ENCODE measurements around the gene PRODH. TPM values are rescaled to one million over a fixed set of nuclear protein-coding genes. Genes with fewer than 3 reads are reported as not detected.
"Not testable (repeated sequence)": the region's sequence is repeated elsewhere in the genome, so short reads cannot be mapped to it uniquely, and the experiment has no call there.

PRODH gene, protein sequence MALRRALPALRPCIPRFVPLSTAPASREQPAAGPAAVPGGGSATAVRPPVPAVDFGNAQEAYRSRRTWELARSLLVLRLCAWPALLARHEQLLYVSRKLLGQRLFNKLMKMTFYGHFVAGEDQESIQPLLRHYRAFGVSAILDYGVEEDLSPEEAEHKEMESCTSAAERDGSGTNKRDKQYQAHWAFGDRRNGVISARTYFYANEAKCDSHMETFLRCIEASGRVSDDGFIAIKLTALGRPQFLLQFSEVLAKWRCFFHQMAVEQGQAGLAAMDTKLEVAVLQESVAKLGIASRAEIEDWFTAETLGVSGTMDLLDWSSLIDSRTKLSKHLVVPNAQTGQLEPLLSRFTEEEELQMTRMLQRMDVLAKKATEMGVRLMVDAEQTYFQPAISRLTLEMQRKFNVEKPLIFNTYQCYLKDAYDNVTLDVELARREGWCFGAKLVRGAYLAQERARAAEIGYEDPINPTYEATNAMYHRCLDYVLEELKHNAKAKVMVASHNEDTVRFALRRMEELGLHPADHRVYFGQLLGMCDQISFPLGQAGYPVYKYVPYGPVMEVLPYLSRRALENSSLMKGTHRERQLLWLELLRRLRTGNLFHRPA
- total RNA-seq, result 10 to 100 TPM; 10.2 to 15.5 TPM
- long read RNA-seq, partial matches to known transcripts, result 0 of 1 reads
- long read RNA-seq, other reads (novel, unspliced or antisense), result 1 of 1 reads

DNA sequence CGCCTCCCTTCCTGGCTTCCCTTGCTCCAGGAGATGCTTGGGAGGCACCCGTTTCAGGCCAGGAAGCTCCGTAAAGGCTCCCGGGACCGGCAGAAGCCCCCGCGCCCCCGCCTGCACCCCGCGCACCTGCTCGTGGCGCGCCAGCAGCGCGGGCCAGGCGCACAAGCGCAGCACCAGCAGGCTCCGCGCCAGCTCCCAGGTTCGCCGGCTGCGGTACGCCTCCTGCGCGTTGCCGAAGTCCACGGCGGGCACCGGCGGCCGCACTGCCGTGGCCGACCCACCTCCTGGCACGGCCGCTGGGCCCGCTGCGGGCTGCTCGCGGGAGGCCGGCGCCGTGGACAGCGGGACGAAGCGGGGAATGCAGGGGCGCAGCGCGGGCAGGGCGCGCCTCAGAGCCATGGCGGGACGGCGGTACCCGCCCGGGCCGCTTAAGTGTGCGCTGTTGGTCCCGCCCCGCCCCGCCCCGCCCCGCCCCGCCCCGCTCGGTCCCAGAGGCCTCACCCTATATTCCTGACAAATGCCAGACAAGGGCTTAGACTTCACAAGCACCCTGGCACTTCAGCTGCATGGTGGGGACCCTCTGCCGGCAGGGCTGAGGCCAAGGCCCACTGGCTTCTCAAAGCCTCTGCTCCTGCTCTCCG is at the start of gene PRODH:
Gene PRODH (minus strand): TSS at position 405 of the 641 bp plus-strand sequence. CDS start 6 bp downstream, at position 399.
- peak; percentile 68 for ATAC-seq

DNA sequence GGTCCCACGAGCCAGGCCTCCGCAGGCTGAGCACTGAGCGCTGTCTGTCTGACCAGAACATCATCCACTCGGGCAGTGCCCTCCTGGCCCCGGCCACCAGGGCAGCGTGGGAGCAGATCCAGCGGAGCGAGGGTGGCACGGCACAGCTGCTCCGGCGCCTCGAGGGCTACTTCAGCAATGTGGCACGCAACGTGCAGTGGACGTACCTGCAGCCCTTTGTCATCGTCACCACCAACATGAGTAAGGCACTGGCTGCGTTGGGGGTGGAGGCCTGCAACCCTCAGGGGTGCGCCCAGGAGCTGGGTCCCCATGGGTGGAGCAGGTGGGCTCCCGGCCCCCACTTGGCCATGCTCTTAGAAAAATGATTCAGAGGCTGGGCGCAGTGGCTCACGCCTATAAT is 49.7 kb upstream of the PRODH start:
- no peak for DNase-seq
- intact Hi-C loops (cut with DNase I, micrococcal nuclease), result no loop called here
- ATAC-seq, result no peak

More for the DNA sequence above, at the start of gene PRODH:
- DNase-seq, result no peak
- intact Hi-C loops (cut with DNase I, micrococcal nuclease), result no loop called here

DNA sequence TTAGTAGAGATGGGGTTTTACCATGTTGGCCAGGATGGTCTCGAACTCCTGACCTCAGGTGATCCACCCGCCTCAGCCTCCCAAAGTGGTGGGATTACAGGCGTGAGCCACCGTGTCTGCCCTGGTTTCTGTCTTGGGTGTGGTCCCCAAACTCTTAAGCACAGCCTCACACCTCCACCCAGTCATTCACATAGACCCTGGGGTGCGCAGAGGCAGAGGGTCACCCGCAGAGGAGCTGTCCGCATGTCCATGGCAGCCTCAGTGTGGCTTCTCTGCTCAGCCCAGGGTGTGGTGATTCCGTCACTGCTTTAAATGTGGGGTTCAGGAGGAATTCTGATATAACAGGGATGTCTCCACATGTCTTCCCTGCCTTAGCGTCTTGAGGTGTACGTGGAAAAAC is 48.5 kb upstream of the PRODH start:
- ATAC-seq (no peak), DNase-seq (no peak)
- intact Hi-C loops (cut with DNase I, micrococcal nuclease), result no loop called here

DNA sequence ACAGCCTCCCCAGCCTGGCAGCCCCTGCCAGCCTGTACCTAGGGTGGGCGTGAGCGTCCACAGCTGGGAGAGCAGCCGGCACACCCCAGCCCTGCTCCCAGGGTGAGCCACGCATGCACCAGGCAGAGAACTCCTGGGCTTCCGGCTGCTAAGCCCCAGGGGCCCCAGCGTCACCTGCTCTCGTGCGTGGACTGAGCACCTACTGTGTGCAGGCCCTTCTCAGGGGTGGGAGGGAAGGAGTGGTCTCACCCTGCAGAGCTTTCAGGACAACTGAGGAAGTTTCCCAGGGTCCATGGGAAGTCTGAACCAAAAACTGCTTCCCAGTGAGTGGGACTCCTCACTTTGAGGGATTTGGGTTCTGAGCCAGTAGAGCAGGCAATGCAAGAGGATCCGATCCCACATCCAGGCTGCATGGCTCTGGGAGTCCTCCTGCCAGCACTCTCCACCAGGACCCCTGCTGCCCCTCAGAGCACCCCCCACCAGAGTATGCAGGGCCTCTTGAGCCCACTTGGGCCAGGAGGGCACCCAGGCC is 47.1 kb upstream of the PRODH start:
- no peak for ATAC-seq
- intact Hi-C loops (cut with DNase I, micrococcal nuclease), result no loop called here
- DNase-seq, result no peak

DNA sequence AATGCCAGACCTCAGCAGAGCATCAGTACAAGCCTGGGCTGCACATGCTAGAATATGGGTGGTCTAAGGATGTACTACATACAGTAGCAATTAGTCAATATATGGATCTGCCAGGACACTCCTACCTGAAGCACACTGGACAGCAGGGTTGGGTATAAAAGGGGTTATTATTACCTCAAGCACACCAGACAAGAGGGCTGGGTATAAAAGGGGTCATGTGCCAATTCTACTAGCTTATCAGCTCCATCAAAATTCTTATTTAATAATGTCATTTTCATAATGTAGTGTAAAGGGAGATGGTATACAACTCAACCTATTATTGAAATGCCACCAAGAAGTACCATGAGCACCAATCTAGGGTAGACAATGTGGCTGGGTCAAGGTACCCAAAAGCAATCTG is 44.7 kb upstream of the PRODH start:
- DNase-seq, result no peak
- no peak for ATAC-seq
- intact Hi-C loops (cut with DNase I, micrococcal nuclease), result no loop called here

DNA sequence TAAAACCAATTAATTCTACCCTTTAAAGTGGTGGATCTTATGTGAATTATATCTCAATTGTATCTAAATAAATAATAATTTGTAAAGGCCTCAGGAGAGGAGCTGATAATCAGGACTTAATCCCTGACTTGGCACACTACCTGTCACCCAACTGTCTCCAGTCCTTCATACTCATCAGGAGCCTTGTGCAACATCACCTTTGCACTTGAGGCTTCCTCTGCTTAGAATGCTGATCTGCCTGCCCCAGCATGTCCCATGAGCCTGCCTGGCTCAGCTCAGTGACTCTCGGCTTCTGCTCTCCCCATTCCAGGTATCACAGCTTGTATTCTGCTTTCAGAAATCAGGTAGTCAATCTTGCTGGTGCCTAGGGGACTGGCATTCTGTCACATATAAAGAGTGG is 43.9 kb upstream of the PRODH start:
- DNase-seq (no peak), ATAC-seq (no peak)
- intact Hi-C loops (cut with DNase I, micrococcal nuclease), result no loop called here

DNA sequence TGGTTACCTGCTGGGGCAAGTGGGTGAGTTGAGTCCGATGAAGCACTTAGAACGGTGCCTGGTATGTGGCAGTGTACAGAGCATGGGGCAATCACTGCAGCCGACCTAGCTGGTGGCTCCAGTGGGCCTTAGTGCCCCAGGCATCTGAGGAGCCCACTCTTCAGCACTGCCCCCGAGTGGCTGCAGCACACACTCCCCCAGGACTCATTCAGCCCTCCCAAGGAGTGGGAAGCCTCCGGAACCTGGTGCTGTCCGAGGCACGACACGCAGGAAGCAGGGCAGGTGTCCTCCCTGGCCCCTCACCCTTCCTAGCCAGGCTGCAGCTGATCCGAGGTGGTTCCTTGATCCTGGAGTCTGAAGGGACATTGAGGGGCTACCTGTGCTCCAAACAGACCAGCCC is 42.4 kb upstream of the PRODH start:
- intact Hi-C loops (cut with DNase I, micrococcal nuclease), result no loop called here
- ATAC-seq, result no peak
- DNase-seq, result no peak

DNA sequence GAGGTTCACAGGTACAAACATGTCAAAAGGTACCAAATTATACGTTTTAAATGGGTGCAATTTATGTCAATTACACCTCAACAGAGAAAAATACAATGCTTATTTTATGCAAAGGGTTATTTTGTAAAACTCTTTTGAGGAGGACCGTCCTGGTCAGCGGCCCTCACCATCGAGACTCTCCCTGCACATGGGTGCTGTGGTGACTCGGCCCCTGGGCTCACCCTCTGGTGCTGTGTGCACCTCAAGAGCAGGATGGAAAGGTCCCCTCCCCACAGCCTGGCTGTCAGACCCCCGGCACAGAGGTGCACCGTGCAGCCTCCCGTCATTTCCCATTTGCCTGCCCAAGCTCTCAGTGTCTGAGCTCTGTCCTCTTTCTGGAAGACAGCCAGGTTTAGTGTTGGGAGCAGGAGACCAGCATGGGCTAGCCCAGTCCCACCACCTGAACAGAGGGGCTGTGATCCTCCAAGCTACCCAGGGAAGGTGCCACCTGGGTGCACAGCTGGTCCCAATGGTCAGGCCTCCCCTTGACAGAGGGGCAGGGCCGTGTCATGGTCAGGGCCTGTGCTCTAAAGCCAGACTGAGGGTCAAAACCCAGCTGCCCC is 41.8 kb upstream of the PRODH start:
- DNase-seq, result no peak
- intact Hi-C loops (cut with DNase I, micrococcal nuclease), result no loop called here
- ATAC-seq, result no peak

DNA sequence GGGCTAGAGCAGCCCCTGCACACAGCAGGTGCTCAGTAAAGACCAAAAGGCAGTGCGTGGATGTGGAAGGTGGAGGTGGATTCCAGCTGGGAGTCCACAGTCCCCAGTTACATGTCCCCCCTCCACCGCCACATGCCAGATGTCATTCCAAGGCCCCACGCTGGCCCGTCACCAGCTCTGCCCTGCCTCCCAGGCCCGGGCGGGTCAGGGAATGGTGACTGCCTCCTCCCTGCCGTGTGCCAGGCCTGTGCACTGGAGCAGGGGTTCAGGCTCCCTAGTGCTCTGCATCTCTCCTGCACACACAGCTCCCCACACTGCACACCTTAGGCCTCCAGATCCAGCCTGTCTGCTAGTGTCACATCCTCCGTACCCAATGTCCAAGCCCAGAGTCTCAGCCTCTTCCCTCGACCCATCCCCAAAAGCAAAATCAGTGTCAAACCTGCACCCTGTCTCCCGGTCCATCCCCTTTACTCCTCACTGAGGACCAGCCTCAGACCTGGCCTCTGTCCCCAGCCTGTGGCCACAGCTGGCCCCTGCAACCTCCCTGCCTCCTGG is 40.2 kb upstream of the PRODH start:
- intact Hi-C loops (cut with DNase I, micrococcal nuclease), result no loop called here
- ATAC-seq, result no peak
- DNase-seq, result no peak

DNA sequence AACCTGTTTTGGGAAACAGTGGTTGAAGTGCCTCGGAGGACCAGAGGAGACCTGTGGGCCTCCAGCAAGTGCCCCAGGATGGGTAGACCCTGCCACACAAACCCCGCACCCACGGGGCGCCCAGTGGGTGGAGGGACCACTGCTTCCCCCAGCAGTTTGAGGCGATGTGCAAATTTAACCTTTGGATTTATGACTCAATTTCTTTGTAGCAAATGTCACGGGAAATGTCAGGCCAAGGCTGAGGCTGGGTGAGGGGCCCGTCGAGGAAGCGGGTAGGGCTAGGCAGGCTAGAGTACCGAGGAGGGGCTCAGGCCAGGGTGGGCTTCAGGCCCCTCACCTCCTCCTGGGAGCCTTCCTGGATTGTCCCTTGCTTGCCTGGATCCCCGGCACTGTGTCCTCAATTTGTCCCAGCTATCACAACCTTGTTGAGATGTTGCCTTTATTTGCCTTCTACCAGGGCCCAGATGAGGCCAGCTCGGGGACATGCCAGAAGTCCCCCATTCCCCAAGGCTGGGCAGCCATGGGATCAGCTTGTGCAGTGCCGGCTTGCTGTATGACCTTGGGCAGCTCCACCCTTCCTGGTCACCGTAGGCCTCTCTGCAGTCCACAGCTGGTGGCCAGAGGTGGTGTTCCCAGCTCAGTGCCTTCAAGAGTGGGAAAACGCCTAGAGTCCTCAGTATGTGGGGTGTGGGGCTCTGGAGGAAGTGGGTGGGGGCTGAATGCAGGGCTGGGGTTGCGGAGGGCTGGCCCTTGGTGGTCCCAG is 39.5 kb upstream of the PRODH start:
- ATAC-seq (no peak), DNase-seq (no peak)

DNA sequence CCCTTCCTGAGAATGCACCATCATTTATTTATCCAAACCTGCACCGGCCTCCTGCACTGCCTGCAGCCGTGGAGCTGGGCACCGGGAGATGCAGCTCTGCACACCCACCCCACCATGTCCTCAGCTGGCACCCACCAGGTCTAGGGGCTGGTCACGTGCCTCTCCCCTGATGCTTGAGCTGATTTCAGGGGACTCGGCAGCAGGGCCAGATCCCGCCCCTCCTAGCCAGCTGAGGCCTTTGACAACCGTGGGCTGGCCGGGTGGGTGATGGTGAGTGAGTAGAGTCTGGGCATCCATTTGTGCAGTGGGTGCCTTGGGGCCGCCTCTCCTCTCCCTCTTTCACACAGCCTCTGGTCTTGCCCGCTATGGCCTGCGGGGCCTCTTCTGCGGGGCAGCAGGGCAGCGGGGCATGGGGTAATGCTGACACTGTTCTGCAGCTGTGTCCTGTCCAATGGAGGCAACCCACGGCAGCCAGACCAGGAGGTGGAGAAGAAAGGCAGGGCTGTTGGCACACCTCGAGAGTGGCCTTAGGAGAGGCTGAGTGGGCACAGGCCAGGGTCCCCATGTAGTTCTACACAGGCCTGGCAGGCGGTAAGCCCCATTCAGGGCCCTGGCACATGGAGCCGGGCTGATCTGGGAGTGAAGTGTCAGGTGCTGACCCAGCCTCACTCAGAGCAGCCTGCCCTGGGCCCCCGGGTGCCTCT is 38.5 kb upstream of the PRODH start:
- no peak for DNase-seq
- no peak for ATAC-seq
- intact Hi-C loops (cut with DNase I, micrococcal nuclease), result no loop called here

More for the DNA sequence above, 39.5 kb upstream of the PRODH start:
- intact Hi-C loops (cut with DNase I, micrococcal nuclease), result no loop called here

DNA sequence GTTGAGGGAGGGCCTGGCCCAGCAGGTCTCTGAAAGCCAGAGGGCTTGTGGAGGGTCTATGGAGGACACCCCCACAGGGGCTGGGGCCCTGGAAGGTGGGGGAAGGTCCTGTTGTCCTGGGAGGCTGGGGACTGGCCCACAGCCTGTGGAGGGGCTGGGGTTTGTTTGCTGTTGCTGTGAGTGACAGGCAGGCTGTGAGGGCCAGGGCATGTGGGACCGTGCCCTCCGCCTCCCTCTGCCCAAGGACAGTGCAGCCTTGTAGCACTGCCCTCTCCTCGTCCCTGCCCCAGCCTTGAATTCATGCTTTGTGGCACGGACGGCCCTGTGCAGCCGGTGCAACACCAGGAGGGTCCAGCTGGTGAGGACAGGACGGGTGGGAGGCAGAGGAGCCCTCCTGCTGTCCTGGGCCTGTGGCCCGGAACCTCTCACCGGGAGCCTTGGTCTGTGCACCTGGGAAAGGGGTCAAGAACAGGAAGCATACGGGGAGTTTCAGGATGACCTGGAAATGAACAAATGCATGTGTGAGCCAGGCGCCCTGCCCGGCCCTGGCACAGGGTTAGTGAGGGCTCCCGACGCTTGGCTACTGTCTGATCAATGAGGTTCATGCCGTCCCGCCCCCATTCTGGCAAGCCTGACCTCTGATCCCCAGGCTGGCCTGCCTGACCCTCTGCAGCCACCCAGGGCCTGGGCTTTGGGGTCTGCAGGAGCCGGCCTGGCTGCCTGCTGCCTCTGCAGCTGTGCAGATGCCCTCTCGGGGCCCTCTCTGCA is 37.4 kb upstream of the PRODH start:
- DNase-seq (no peak), ATAC-seq (no peak)
- intact Hi-C loops (cut with DNase I, micrococcal nuclease), result no loop called here

DNA sequence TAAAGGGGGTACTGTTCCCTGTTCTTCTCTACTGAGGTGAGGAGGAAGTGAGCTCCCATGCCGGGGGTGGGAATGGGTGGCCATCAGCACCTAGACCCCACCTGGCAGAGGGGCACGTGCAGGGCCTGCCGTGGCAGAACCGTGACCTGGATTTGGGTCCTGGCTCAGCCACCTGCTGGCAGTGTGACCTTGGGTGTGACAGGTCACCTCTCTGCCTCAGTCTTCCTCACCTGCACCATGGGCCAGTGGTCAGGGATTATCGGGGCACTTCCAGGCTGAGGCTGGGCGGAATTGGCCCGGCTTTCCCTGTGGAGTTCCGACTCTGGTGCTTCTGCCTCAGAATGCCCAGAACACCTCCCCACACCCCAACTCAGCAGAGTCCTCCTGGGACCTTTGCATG is 36.5 kb upstream of the PRODH start:
- DNase-seq; intact Hi-C loops (cut with DNase I, micrococcal nuclease); ATAC-seq: not testable (repeated sequence)

DNA sequence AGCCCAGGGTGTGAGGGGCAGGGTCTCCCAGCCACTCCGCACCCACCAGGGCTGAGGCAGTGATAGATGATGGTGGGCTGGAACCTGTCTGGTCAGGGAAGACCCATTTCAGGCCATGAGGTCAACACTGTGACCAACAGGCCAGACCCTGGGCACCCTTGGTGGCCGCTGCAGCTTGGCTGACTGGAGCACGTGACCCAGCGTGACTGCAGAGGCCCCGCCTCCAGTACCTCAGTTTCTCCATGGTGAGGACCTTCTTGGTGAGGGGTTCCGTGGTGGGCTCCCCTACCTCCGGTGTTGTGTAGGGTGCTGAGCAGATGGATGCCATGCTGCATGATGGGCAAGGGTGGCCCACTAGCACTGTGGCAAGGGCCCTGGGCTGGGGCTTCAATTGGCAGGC is 35.9 kb upstream of the PRODH start:
- DNase-seq; ATAC-seq; intact Hi-C loops (cut with DNase I, micrococcal nuclease): not testable (repeated sequence)

DNA sequence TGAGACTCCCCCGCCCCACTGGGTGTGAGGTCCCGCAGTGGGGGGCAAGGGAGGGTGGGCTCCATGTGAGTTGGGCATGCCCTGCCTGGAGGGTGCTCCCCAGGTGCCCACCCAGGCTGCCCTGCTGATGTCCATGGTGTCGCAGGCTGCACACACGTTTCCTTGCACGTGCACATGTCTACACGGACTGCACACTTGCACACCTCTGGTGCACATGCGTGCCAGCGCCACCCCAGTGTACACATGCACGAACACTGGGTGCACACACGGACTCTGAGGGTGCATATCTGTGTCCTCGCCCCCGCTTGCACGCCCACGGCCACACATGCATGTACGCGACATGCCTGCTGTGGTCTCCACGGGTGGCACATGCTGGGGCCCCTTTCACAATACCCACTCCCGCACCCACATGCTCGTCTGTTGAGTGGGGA is 35.2 kb upstream of the PRODH start:
- DNase-seq, result no peak
- no peak for ATAC-seq
- intact Hi-C loops (cut with DNase I, micrococcal nuclease), result no loop called here

DNA sequence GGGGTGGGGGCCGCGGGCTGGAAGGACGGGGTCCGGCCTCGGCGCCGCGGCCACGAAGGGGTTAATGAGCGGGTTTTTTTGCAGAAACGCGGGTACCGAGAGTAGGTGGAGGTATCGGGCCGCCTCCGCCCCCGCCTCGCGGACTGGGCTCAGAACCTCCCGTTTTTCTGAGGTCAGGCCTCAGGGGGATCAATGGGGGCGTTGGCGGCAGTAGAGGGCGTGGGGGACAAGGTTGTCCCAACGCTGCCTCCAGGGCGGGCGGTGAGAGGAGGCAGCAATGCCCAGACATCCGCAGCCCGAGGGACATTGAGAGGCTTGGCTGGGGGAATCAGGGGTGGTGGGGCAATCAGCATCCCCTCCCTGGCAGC is 34.8 kb upstream of the PRODH start:
- no peak for DNase-seq
- intact Hi-C loops (cut with DNase I, micrococcal nuclease), result no loop called here
- ATAC-seq, result no peak

Measured in left colon (tissue), 2 donors.